ENCODE results near the gene PBX1. TPM values are rescaled to one million over a fixed set of nuclear protein-coding genes. Genes with fewer than 3 reads are reported as not detected.
"Not testable (repeated sequence)": the region's sequence is repeated elsewhere in the genome, so short reads cannot be mapped to it uniquely, and the experiment has no call there.

PBX1 gene
- polyA plus RNA-seq, 4 donors, result 12.5 to 52.8 (median 14.6) TPM

GRCh38 chr1:164648636-164649035 lies 89.7 kb downstream of the PBX1 start:
- Histone ChIP-seq H3K4me3 (ENCODE audit: low read depth in 1 of 3, low read length in 3 of 3) (no peak overlapping the region), H3K36me3 (ENCODE audit: control insufficient read depth in 3 of 3, insufficient read depth in 2 of 3, low read depth in 1 of 3, low read length in 3 of 3) (no peaks in the 10 kb centered on the region), H3K4me1 (ENCODE audit: control insufficient read depth in 3 of 3, insufficient read depth in 2 of 3, low read depth in 1 of 3, low read length in 2 of 3) (peaks cover 12 to 67% (median 18%) of the 10 kb centered on the region in 3 donors), H3K27ac (ENCODE audit: low read depth in 1 of 3, low read length in 2 of 3) (peak overlapping the region in 2 of 3 donors; percentile 12 to 86), H3K27me3 (ENCODE audit: control insufficient read depth in 3 of 3, insufficient read depth in 3 of 3, low read length in 3 of 3) (no peaks in the 10 kb centered on the region), H3K9me3 (ENCODE audit: control insufficient read depth in 2 of 2, insufficient read depth in 1 of 2, low read depth in 1 of 2, low read length in 1 of 2) (no peaks in the 10 kb centered on the region)
- WGBS, 3 donors, result 20 to 68% (median 29%) methylated on average over 2 of the region's 2 CpGs
- DNase-seq (peak in 1 of 2 donors; percentile 59), FAIRE-seq (no peak)

GRCh38 chr1:164649146-164649545 lies 90.2 kb downstream of the PBX1 start:
- Histone ChIP-seq H3K9me3 (ENCODE audit: control insufficient read depth in 2 of 2, insufficient read depth in 1 of 2, low read depth in 1 of 2, low read length in 1 of 2) (no peaks in the 10 kb centered on the region), H3K36me3 (ENCODE audit: control insufficient read depth in 3 of 3, insufficient read depth in 2 of 3, low read depth in 1 of 3, low read length in 3 of 3) (no peaks in the 10 kb centered on the region), H3K4me1 (ENCODE audit: control insufficient read depth in 3 of 3, insufficient read depth in 2 of 3, low read depth in 1 of 3, low read length in 2 of 3) (peaks cover 12 to 71% (median 18%) of the 10 kb centered on the region in 3 donors), H3K27ac (ENCODE audit: low read depth in 1 of 3, low read length in 2 of 3) (peak overlapping the region in 1 of 3 donors; percentile 86), H3K27me3 (ENCODE audit: control insufficient read depth in 3 of 3, insufficient read depth in 3 of 3, low read length in 3 of 3) (no peaks in the 10 kb centered on the region), H3K4me3 (ENCODE audit: low read depth in 1 of 3, low read length in 3 of 3) (no peak overlapping the region)
- no peak for FAIRE-seq
- DNase-seq, result no peak
- WGBS, 3 donors, result 80 to 82% (median 81%) methylated on average over 4 of the region's 4 CpGs

- Histone ChIP-seq H3K9me3 (ENCODE audit: control insufficient read depth in 2 of 2, insufficient read depth in 1 of 2, low read depth in 1 of 2, low read length in 1 of 2) (no peaks in the 10 kb centered on the region), H3K4me1 (ENCODE audit: control insufficient read depth in 3 of 3, insufficient read depth in 2 of 3, low read depth in 1 of 3, low read length in 2 of 3) (peaks cover 11 to 73% (median 12%) of the 10 kb centered on the region in 3 donors), H3K27me3 (ENCODE audit: control insufficient read depth in 3 of 3, insufficient read depth in 3 of 3, low read length in 3 of 3) (no peaks in the 10 kb centered on the region), H3K36me3 (ENCODE audit: control insufficient read depth in 3 of 3, insufficient read depth in 2 of 3, low read depth in 1 of 3, low read length in 3 of 3) (no peaks in the 10 kb centered on the region), H3K4me3 (ENCODE audit: low read depth in 1 of 3, low read length in 3 of 3) (no peak overlapping the region), H3K27ac (ENCODE audit: low read depth in 1 of 3, low read length in 2 of 3) (peak overlapping the region; percentile 38 to 86 (median 71))
- FAIRE-seq (no peak), DNase-seq (peak in 1 of 2 donors; percentile 72)
- WGBS, 3 donors, result 26 to 59% (median 42%) methylated on average over 2 of the region's 2 CpGs
These were observed 91.5 kb downstream of the PBX1 start for GRCh38 chr1:164650531-164650930.

- peak overlapping the region; percentile 78 to 86 (median 82) for H3K27ac ChIP-seq (ENCODE audit: low read depth in 1 of 3, low read length in 2 of 3)
- no peaks in the 10 kb centered on the region for H3K27me3 ChIP-seq (ENCODE audit: control insufficient read depth in 3 of 3, insufficient read depth in 3 of 3, low read length in 3 of 3)
- FAIRE-seq (no peak), DNase-seq (peak; percentile 92 to 96)
- peaks cover 11 to 70% (median 12%) of the 10 kb centered on the region in 3 donors for H3K4me1 ChIP-seq (ENCODE audit: control insufficient read depth in 3 of 3, insufficient read depth in 2 of 3, low read depth in 1 of 3, low read length in 2 of 3)
- H3K36me3 ChIP-seq (ENCODE audit: control insufficient read depth in 3 of 3, insufficient read depth in 2 of 3, low read depth in 1 of 3, low read length in 3 of 3), result no peaks in the 10 kb centered on the region
- 2 to 28% (median 9%) methylated on average over 13 of the region's 13 CpGs for WGBS, 3 donors
- H3K4me3 ChIP-seq (ENCODE audit: low read depth in 1 of 3, low read length in 3 of 3), result no peak overlapping the region
- no peaks in the 10 kb centered on the region for H3K9me3 ChIP-seq (ENCODE audit: control insufficient read depth in 2 of 2, insufficient read depth in 1 of 2, low read depth in 1 of 2, low read length in 1 of 2)
These were observed 92.5 kb downstream of the PBX1 start for GRCh38 chr1:164651351-164651951.

GRCh38 chr1:164652969-164653368 lies 94.0 kb downstream of the PBX1 start:
- H3K4me3 ChIP-seq (ENCODE audit: low read depth in 1 of 3, low read length in 3 of 3); H3K9me3 ChIP-seq (ENCODE audit: control insufficient read depth in 2 of 2, insufficient read depth in 1 of 2, low read depth in 1 of 2, low read length in 1 of 2); FAIRE-seq; H3K27me3 ChIP-seq (ENCODE audit: control insufficient read depth in 3 of 3, insufficient read depth in 3 of 3, low read length in 3 of 3); H3K36me3 ChIP-seq (ENCODE audit: control insufficient read depth in 3 of 3, insufficient read depth in 2 of 3, low read depth in 1 of 3, low read length in 3 of 3): not testable (repeated sequence)
- Histone ChIP-seq H3K4me1 (ENCODE audit: control insufficient read depth in 3 of 3, insufficient read depth in 2 of 3, low read depth in 1 of 3, low read length in 2 of 3) (peaks cover 7 to 61% (median 10%) of the 10 kb centered on the region in 3 donors), H3K27ac (ENCODE audit: low read depth in 1 of 3, low read length in 2 of 3) (peak overlapping the region; percentile 53 to 86 (median 74))
- 26 to 66% (median 49%) methylated on average over 6 of the region's 6 CpGs for WGBS, 3 donors
- DNase-seq, result peak; percentile 82 to 91

GRCh38 chr1:164653705-164654104 lies 94.7 kb downstream of the PBX1 start:
- H3K4me1 ChIP-seq (ENCODE audit: control insufficient read depth in 3 of 3, insufficient read depth in 2 of 3, low read depth in 1 of 3, low read length in 2 of 3), result peaks cover 8 to 60% (median 8%) of the 10 kb centered on the region in 3 donors
- H3K36me3 ChIP-seq (ENCODE audit: control insufficient read depth in 3 of 3, insufficient read depth in 2 of 3, low read depth in 1 of 3, low read length in 3 of 3), result no peaks in the 10 kb centered on the region

GRCh38 chr1:164654200-164654599 lies 95.2 kb downstream of the PBX1 start:
- FAIRE-seq, result no peak

More at GRCh38 chr1:164653705-164654104, 94.7 kb downstream of the PBX1 start:
- no peak for DNase-seq
- no peak for FAIRE-seq
- Histone ChIP-seq H3K4me3 (ENCODE audit: low read depth in 1 of 3, low read length in 3 of 3) (no peak overlapping the region), H3K27ac (ENCODE audit: low read depth in 1 of 3, low read length in 2 of 3) (peak overlapping the region; percentile 2 to 86 (median 33)), H3K9me3 (ENCODE audit: control insufficient read depth in 2 of 2, insufficient read depth in 1 of 2, low read depth in 1 of 2, low read length in 1 of 2) (no peaks in the 10 kb centered on the region), H3K27me3 (ENCODE audit: control insufficient read depth in 3 of 3, insufficient read depth in 3 of 3, low read length in 3 of 3) (no peaks in the 10 kb centered on the region)
- 87 to 93% (median 91%) methylated on average over 3 of the region's 3 CpGs for WGBS, 3 donors

GRCh38 chr1:164658864-164659263 lies 99.9 kb downstream of the PBX1 start:
- peaks cover 12 to 50% (median 14%) of the 10 kb centered on the region in 3 donors for H3K4me1 ChIP-seq (ENCODE audit: control insufficient read depth in 3 of 3, insufficient read depth in 2 of 3, low read depth in 1 of 3, low read length in 2 of 3)

More at GRCh38 chr1:164654200-164654599, 95.2 kb downstream of the PBX1 start:
- peak overlapping the region in 1 of 3 donors; percentile 86 for H3K27ac ChIP-seq (ENCODE audit: low read depth in 1 of 3, low read length in 2 of 3)
- no peaks in the 10 kb centered on the region for H3K36me3 ChIP-seq (ENCODE audit: control insufficient read depth in 3 of 3, insufficient read depth in 2 of 3, low read depth in 1 of 3, low read length in 3 of 3)
- no peak overlapping the region for H3K4me3 ChIP-seq (ENCODE audit: low read depth in 1 of 3, low read length in 3 of 3)
- 38 to 59% (median 44%) methylated on average over 3 of the region's 3 CpGs for WGBS, 3 donors
- H3K4me1 ChIP-seq (ENCODE audit: control insufficient read depth in 3 of 3, insufficient read depth in 2 of 3, low read depth in 1 of 3, low read length in 2 of 3), result peaks cover 5 to 61% (median 11%) of the 10 kb centered on the region in 3 donors
- DNase-seq, result no peak
- no peaks in the 10 kb centered on the region for H3K9me3 ChIP-seq (ENCODE audit: control insufficient read depth in 2 of 2, insufficient read depth in 1 of 2, low read depth in 1 of 2, low read length in 1 of 2)
- no peaks in the 10 kb centered on the region for H3K27me3 ChIP-seq (ENCODE audit: control insufficient read depth in 3 of 3, insufficient read depth in 3 of 3, low read length in 3 of 3)

More at GRCh38 chr1:164658864-164659263, 99.9 kb downstream of the PBX1 start:
- Histone ChIP-seq H3K27me3 (ENCODE audit: control insufficient read depth in 3 of 3, insufficient read depth in 3 of 3, low read length in 3 of 3) (no peaks in the 10 kb centered on the region), H3K4me3 (ENCODE audit: low read depth in 1 of 3, low read length in 3 of 3) (no peak overlapping the region), H3K9me3 (ENCODE audit: control insufficient read depth in 2 of 2, insufficient read depth in 1 of 2, low read depth in 1 of 2, low read length in 1 of 2) (no peaks in the 10 kb centered on the region), H3K36me3 (ENCODE audit: control insufficient read depth in 3 of 3, insufficient read depth in 2 of 3, low read depth in 1 of 3, low read length in 3 of 3) (no peaks in the 10 kb centered on the region), H3K27ac (ENCODE audit: low read depth in 1 of 3, low read length in 2 of 3) (peak overlapping the region; percentile 88 to 91 (median 89))
- DNase-seq, result no peak
- 41 to 67% (median 48%) methylated on average over 3 of the region's 3 CpGs for WGBS, 3 donors
- no peak for FAIRE-seq

All from small intestine (tissue), 7 donors.